Liver (tissue), 9 donors: ENCODE data around the gene BLACAT1. TPM values are rescaled to one million over a fixed set of nuclear protein-coding genes. Genes with fewer than 3 reads are reported as not detected.

ENCODE experiments used
- DNase-seq: peaks from one replicate; pipeline ENCODE4 v3.0.0-alpha.2; 2017; ENCODE audit warnings: low spot score
- H3K27ac ChIP-seq, 2 donors: one replicate each; pipeline ENCODE4 v1.7.0; 2013; ENCODE audit warnings: inconsistent platforms in 2 of 2, low read length in 2 of 2, control low read depth in 1 of 2, low read depth in 1 of 2, mild to moderate bottlenecking in 1 of 2
- H3K27me3 ChIP-seq, 4 donors: one replicate each; pipeline versions ENCODE4 v1.6.1 to v1.7.0; 2013; ENCODE audit warnings: low read length in 3 of 4, inconsistent platforms in 1 of 4, mild to moderate bottlenecking in 1 of 4, moderate library complexity in 1 of 4; ENCODE audit not compliant: control insufficient read depth in 4 of 4, insufficient read depth in 4 of 4
- H3K36me3 ChIP-seq, 4 donors: one replicate each; pipeline versions ENCODE4 v1.6.1 to v1.7.0; 2013; ENCODE audit warnings: low read length in 3 of 4, mild to moderate bottlenecking in 3 of 4, low read depth in 1 of 4, moderate library complexity in 1 of 4; ENCODE audit not compliant: control insufficient read depth in 4 of 4, insufficient read depth in 3 of 4
- H3K4me1 ChIP-seq, 4 donors: one replicate each; pipeline versions ENCODE4 v1.6.1 to v1.7.0; 2013; ENCODE audit warnings: low read length in 3 of 4, mild to moderate bottlenecking in 3 of 4, moderate library complexity in 1 of 4; ENCODE audit not compliant: control insufficient read depth in 4 of 4, insufficient read depth in 4 of 4
- H3K4me3 ChIP-seq, 3 donors: one replicate each; pipeline versions ENCODE4 v1.6.1 to v1.7.0; 2013; ENCODE audit warnings: low read length in 3 of 3, control low read depth in 1 of 3, low read depth in 1 of 3, mild to moderate bottlenecking in 1 of 3
- H3K9ac ChIP-seq, 2 donors: one replicate each; pipeline ENCODE4 v1.7.0; 2013; ENCODE audit warnings: low read length in 2 of 2, mild to moderate bottlenecking in 2 of 2, moderate library complexity in 2 of 2, control low read depth in 1 of 2, low read depth in 1 of 2
- H3K9me3 ChIP-seq, 4 donors: one replicate each; pipeline versions ENCODE4 v1.6.1 to v1.7.0; 2013; ENCODE audit warnings: low read length in 3 of 4; ENCODE audit not compliant: control insufficient read depth in 4 of 4
- EGR1 ChIP-seq, 2 donors: IDR thresholded peaks; 2 replicates each; pipeline ENCODE4 v1.6.1; 2016 to 2018; ENCODE audit warnings: antibody characterized with exemption in 2 of 2, low read depth in 2 of 2
- FOXA1 ChIP-seq: IDR thresholded peaks from 2 replicates; pipeline ENCODE4 v1.6.1; 2016; ENCODE audit warnings: antibody characterized with exemption
- FOXA2 ChIP-seq: IDR thresholded peaks from 2 replicates; pipeline ENCODE4 v1.6.1; 2016; ENCODE audit warnings: antibody characterized with exemption
- GABPA ChIP-seq, 2 donors: IDR thresholded peaks in 1 of 2; conservative IDR thresholded peaks in 1 of 2; 2 replicates each; pipeline ENCODE4 v1.6.1; 2016; ENCODE audit warnings: antibody characterized with exemption in 2 of 2, mild to moderate bottlenecking in 1 of 2, moderate library complexity in 1 of 2
- HNF4A ChIP-seq, 2 donors: conservative IDR thresholded peaks; 2 replicates each; pipeline ENCODE4 v1.6.1; 2016; ENCODE audit warnings: antibody characterized with exemption in 2 of 2, mild to moderate bottlenecking in 2 of 2
- HNF4G ChIP-seq: IDR thresholded peaks from 2 replicates; pipeline ENCODE4 v1.6.1; 2016; ENCODE audit warnings: antibody characterized with exemption
- JUND ChIP-seq, 2 donors: IDR thresholded peaks; 2 replicates each; pipeline ENCODE4 v1.6.1; 2016; ENCODE audit warnings: antibody characterized with exemption in 2 of 2
- NR2F2 ChIP-seq: IDR thresholded peaks from 2 replicates; pipeline ENCODE4 v1.6.1; 2016; ENCODE audit warnings: antibody characterized with exemption
- RAD21 ChIP-seq, 2 donors: IDR thresholded peaks; 2 replicates each; pipeline ENCODE4 v1.6.1; 2016; ENCODE audit warnings: antibody characterized with exemption in 2 of 2, mild to moderate bottlenecking in 2 of 2
- RXRA ChIP-seq, 2 donors: IDR thresholded peaks; 2 replicates each; pipeline ENCODE4 v1.6.1; 2017 to 2018; ENCODE audit warnings: antibody characterized with exemption in 2 of 2, mild to moderate bottlenecking in 1 of 2
- SP1 ChIP-seq: IDR thresholded peaks from 2 replicates; pipeline ENCODE4 v1.6.1; 2018; ENCODE audit warnings: antibody characterized with exemption, mild to moderate bottlenecking
- TAF1 ChIP-seq: conservative IDR thresholded peaks from 2 replicates; pipeline ENCODE4 v1.6.1; 2016; ENCODE audit warnings: antibody characterized with exemption, mild to moderate bottlenecking
- YY1 ChIP-seq: IDR thresholded peaks from 2 replicates; pipeline ENCODE4 v1.6.1; 2016; ENCODE audit warnings: antibody characterized with exemption, mild to moderate bottlenecking
- WGBS: extraction: QIAGEN DNeasy Blood & Tissue Kit; methylation state at CpG from one replicate; pipeline ENCODE4 v1.1.7; 2013; 5-methylcytosine and 5-hydroxymethylcytosine counted together
- polyA plus RNA-seq, 2 donors: library from polyadenylated mRNA; stranded (reverse) in 1 of 2; unstranded in 1 of 2; fragments of 200-250 nt in 1 of 2; fragments of >200 nt in 1 of 2; fragmentation: Nextera tagmentation in 1 of 2; extraction: Ambion mirVana in 1 of 2; gene quantifications; one replicate each; pipeline versions ENCODE4 v1.2.1 to v1.2.3, GENCODE V29; 2013 to 2015
- total RNA-seq, 2 donors: library from RNA; depleted of rRNA; stranded (reverse); fragments of >200 nt; gene quantifications; one replicate each; pipeline ENCODE4 v1.2.3, GENCODE V29; 2014
- TF ChIP-seq, protein P1 (sequence below): IDR thresholded peaks from 2 replicates; pipeline ENCODE4 v1.6.1; 2016; ENCODE audit warnings: antibody characterized with exemption
- TF ChIP-seq, protein P2 (sequence below): IDR thresholded peaks from 2 replicates; pipeline ENCODE4 v1.6.1; 2016; ENCODE audit warnings: antibody characterized with exemption
- TF ChIP-seq, protein P3 (sequence below): IDR thresholded peaks from 2 replicates; pipeline ENCODE4 v1.6.1; 2016; ENCODE audit warnings: antibody characterized with exemption
- TF ChIP-seq, protein P4 (sequence below): fragments of 150-350 bp; IDR thresholded peaks from 2 replicates; pipeline ENCODE4 v1.5.1; 2017; ENCODE audit warnings: improper control_type of control experiment, low read depth, low read length; ENCODE audit not compliant: missing input control
- TF ChIP-seq, protein P5 (sequence below): IDR thresholded peaks from 2 replicates; pipeline ENCODE4 v1.6.1; 2016; ENCODE audit warnings: antibody characterized with exemption, mild to moderate bottlenecking
- donor health status: healthy.
- donor health status: healthy.
- donor health status: healthy.
- donor health status: healthy.
- donor health status: healthy.

BLACAT1 gene
- total and polyA plus RNA-seq, 4 donors = not detected

DNA sequence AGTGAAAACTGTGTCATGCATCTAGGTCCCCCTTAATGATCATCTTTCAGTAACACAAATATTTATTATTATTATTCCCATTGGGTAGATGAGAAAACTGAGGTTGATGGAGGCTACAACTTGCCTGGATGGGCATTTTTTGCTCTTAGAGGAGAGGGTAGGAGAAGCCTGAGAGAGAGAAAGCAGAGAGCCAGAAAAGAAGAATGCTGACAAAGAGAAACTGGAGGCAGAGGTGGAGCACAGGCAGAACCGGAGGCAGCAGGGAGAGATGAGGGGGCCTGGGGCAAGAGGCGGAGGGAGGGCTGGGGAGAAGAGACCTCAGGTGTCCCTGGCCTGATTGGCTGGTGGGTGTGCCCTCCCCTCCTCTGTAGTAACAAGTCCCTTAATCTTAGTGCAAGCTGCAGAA is 4.1 kb downstream of the BLACAT1 start:
- peaks cover 0 to 10% (median 7%) of the 10 kb centered on the region in 4 donors for H3K4me1 ChIP-seq
- TF ChIP-seq YY1 (no peak), JUND (IDR thresholded peaks at IDR 0.05) (no peak)
- TF ChIP-seq, protein P1, sequence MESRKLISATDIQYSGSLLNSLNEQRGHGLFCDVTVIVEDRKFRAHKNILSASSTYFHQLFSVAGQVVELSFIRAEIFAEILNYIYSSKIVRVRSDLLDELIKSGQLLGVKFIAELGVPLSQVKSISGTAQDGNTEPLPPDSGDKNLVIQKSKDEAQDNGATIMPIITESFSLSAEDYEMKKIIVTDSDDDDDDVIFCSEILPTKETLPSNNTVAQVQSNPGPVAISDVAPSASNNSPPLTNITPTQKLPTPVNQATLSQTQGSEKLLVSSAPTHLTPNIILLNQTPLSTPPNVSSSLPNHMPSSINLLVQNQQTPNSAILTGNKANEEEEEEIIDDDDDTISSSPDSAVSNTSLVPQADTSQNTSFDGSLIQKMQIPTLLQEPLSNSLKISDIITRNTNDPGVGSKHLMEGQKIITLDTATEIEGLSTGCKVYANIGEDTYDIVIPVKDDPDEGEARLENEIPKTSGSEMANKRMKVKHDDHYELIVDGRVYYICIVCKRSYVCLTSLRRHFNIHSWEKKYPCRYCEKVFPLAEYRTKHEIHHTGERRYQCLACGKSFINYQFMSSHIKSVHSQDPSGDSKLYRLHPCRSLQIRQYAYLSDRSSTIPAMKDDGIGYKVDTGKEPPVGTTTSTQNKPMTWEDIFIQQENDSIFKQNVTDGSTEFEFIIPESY = no peak
- TF ChIP-seq, protein P2, sequence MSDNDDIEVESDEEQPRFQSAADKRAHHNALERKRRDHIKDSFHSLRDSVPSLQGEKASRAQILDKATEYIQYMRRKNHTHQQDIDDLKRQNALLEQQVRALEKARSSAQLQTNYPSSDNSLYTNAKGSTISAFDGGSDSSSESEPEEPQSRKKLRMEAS = no peak

DNA sequence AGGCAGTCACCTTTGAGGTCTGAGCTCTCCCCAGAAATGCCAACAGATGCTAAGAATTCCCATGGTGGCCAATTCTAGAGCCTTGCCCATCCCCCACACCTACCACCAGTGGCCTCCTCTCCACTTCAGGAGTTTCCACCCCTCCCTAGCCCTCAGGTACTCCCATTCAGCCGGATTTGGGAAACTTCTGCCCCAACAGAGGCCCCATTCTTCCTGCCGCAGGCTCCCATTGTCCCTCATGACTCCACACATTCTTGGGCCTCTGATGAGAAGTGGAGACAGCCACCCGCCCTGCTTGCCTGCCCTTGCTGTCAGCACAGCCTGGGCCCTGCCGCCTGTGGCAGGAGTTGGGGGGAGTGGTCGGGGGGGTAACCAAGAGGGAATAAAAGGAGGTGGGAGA is 4.6 kb downstream of the BLACAT1 start:
- no peaks in the 10 kb centered on the region for H3K36me3 ChIP-seq
- no peak overlapping the region for H3K9ac ChIP-seq
- H3K4me3 ChIP-seq = no peak overlapping the region
- H3K4me1 ChIP-seq = peaks cover 0 to 6% (median 3%) of the 10 kb centered on the region in 4 donors
- no peaks in the 10 kb centered on the region for H3K9me3 ChIP-seq
- H3K27me3 ChIP-seq = peaks cover 7 to 12% (median 10%) of the 10 kb centered on the region in 4 donors
- TF ChIP-seq FOXA2 (no peak), JUND (IDR thresholded peaks at IDR 0.05) (no peak), RAD21 (IDR thresholded peaks at IDR 0.05) (no peak), TAF1 (no peak), NR2F2 (no peak), HNF4G (no peak), GABPA (IDR thresholded peaks at IDR 0.05 in 1 of 2, conservative IDR thresholded peaks at IDR 0.05 in 1 of 2) (no peak), HNF4A (conservative IDR thresholded peaks at IDR 0.05) (no peak), RXRA (IDR thresholded peaks at IDR 0.05) (no peak), FOXA1 (no peak), YY1 (no peak), EGR1 (IDR thresholded peaks at IDR 0.05; ENCODE audit: low read depth in 2 of 2) (no peak), SP1 (no peak)
- TF ChIP-seq, protein P2 = no peak
- TF ChIP-seq, protein P3, sequence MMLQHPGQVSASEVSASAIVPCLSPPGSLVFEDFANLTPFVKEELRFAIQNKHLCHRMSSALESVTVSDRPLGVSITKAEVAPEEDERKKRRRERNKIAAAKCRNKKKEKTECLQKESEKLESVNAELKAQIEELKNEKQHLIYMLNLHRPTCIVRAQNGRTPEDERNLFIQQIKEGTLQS = no peak
- TF ChIP-seq, protein P4, sequence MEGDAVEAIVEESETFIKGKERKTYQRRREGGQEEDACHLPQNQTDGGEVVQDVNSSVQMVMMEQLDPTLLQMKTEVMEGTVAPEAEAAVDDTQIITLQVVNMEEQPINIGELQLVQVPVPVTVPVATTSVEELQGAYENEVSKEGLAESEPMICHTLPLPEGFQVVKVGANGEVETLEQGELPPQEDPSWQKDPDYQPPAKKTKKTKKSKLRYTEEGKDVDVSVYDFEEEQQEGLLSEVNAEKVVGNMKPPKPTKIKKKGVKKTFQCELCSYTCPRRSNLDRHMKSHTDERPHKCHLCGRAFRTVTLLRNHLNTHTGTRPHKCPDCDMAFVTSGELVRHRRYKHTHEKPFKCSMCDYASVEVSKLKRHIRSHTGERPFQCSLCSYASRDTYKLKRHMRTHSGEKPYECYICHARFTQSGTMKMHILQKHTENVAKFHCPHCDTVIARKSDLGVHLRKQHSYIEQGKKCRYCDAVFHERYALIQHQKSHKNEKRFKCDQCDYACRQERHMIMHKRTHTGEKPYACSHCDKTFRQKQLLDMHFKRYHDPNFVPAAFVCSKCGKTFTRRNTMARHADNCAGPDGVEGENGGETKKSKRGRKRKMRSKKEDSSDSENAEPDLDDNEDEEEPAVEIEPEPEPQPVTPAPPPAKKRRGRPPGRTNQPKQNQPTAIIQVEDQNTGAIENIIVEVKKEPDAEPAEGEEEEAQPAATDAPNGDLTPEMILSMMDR = no peak
- TF ChIP-seq, protein P5, sequence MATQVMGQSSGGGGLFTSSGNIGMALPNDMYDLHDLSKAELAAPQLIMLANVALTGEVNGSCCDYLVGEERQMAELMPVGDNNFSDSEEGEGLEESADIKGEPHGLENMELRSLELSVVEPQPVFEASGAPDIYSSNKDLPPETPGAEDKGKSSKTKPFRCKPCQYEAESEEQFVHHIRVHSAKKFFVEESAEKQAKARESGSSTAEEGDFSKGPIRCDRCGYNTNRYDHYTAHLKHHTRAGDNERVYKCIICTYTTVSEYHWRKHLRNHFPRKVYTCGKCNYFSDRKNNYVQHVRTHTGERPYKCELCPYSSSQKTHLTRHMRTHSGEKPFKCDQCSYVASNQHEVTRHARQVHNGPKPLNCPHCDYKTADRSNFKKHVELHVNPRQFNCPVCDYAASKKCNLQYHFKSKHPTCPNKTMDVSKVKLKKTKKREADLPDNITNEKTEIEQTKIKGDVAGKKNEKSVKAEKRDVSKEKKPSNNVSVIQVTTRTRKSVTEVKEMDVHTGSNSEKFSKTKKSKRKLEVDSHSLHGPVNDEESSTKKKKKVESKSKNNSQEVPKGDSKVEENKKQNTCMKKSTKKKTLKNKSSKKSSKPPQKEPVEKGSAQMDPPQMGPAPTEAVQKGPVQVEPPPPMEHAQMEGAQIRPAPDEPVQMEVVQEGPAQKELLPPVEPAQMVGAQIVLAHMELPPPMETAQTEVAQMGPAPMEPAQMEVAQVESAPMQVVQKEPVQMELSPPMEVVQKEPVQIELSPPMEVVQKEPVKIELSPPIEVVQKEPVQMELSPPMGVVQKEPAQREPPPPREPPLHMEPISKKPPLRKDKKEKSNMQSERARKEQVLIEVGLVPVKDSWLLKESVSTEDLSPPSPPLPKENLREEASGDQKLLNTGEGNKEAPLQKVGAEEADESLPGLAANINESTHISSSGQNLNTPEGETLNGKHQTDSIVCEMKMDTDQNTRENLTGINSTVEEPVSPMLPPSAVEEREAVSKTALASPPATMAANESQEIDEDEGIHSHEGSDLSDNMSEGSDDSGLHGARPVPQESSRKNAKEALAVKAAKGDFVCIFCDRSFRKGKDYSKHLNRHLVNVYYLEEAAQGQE = no peak
- TF ChIP-seq, protein P1 = no peak
- WGBS = 53% methylated on average over 5 of the region's 5 CpGs
- no peak for DNase-seq
- no peak overlapping the region for H3K27ac ChIP-seq

More for the DNA sequence above, 4.1 kb downstream of the BLACAT1 start:
- Histone ChIP-seq H3K27ac (no peak overlapping the region), H3K36me3 (no peaks in the 10 kb centered on the region), H3K27me3 (peaks cover 7 to 15% (median 10%) of the 10 kb centered on the region in 4 donors), H3K4me3 (no peak overlapping the region), H3K9ac (no peak overlapping the region), H3K9me3 (no peaks in the 10 kb centered on the region)
- DNase-seq = no peak
- 47% methylated on average over 2 of the region's 2 CpGs for WGBS
